Neuronal stem cell (in vitro differentiated cells): ENCODE results near the gene ZNHIT1.

ENCODE experiments used
- DNase-seq: peaks from one replicate; pipeline ENCODE4 v3.0.0-alpha.2; 2013; ENCODE audit warnings: low spot score
- H2AFZ ChIP-seq: one replicate; pipeline ENCODE4 v1.6.1; 2013; ENCODE audit warnings: mild to moderate bottlenecking, low read length, inconsistent platforms
- H2AK5ac ChIP-seq: 2 replicates; pipeline ENCODE4 v1.6.1; 2013; ENCODE audit warnings: low read depth, mild to moderate bottlenecking, inconsistent platforms, low read length, moderate library complexity, mixed read lengths
- H2BK120ac ChIP-seq: 2 replicates; pipeline ENCODE4 v1.6.1; 2013; ENCODE audit warnings: low read depth, mild to moderate bottlenecking, inconsistent platforms, low read length, moderate library complexity, mixed read lengths
- H2BK12ac ChIP-seq: one replicate; pipeline ENCODE4 v1.6.1; 2013; ENCODE audit warnings: low read length, inconsistent platforms
- H2BK15ac ChIP-seq: 2 replicates; pipeline ENCODE4 v1.6.1; 2013; ENCODE audit warnings: mild to moderate bottlenecking, low read length, inconsistent platforms, mixed read lengths
- H2BK5ac ChIP-seq: one replicate; pipeline ENCODE4 v1.6.1; 2013; ENCODE audit warnings: inconsistent platforms, mild to moderate bottlenecking, low read length, moderate library complexity
- H3K14ac ChIP-seq: one replicate; pipeline ENCODE4 v1.6.1; 2013; ENCODE audit warnings: low read length, inconsistent platforms
- H3K18ac ChIP-seq: 2 replicates; pipeline ENCODE4 v1.6.1; 2013; ENCODE audit warnings: low read length, inconsistent platforms
- H3K23ac ChIP-seq: 2 replicates; pipeline ENCODE4 v1.6.1; 2013; ENCODE audit warnings: low read depth, mild to moderate bottlenecking, mixed read lengths, low read length, inconsistent platforms; ENCODE audit not compliant: poor library complexity
- H3K27ac ChIP-seq: replicated peaks from 3 replicates; pipeline ENCODE4 v1.5.1; 2013; ENCODE audit warnings: low read length, inconsistent platforms
- H3K27me3 ChIP-seq, 3 experiments: 2 replicates each; pipeline ENCODE4 v1.6.1; 2013; ENCODE audit warnings: low read length in 3 of 3, mild to moderate bottlenecking in 2 of 3, inconsistent platforms in 1 of 3, low read depth in 1 of 3, mixed read lengths in 1 of 3, moderate library complexity in 1 of 3; ENCODE audit not compliant: control insufficient read depth in 3 of 3, insufficient read depth in 3 of 3
- H3K36me3 ChIP-seq, 2 donors: replicated peaks in 1 of 2; 2 replicates each; pipeline ENCODE4 v1.6.1; 2013; ENCODE audit warnings: low read length in 2 of 2; ENCODE audit not compliant: control insufficient read depth in 2 of 2, insufficient read depth in 2 of 2
- H3K4ac ChIP-seq: 2 replicates; pipeline ENCODE4 v1.6.1; 2013; ENCODE audit warnings: inconsistent platforms, mild to moderate bottlenecking, low read length, moderate library complexity
- H3K4me1 ChIP-seq, 2 donors: 1 replicate in 1 of 2; 2 replicates in 1 of 2; pipeline ENCODE4 v1.6.1; 2013; ENCODE audit warnings: low read length in 2 of 2, low read depth in 1 of 2; ENCODE audit not compliant: control insufficient read depth in 2 of 2, insufficient read depth in 1 of 2
- H3K4me2 ChIP-seq: one replicate; pipeline ENCODE4 v1.6.1; 2013; ENCODE audit warnings: mild to moderate bottlenecking, low read length, inconsistent platforms; ENCODE audit not compliant: insufficient read depth, poor library complexity, severe bottlenecking
- H3K4me3 ChIP-seq, 2 donors: 2 replicates each; pipeline ENCODE4 v1.5.1; 2013; ENCODE audit warnings: low read length in 2 of 2, mild to moderate bottlenecking in 2 of 2, inconsistent platforms in 1 of 2, moderate library complexity in 1 of 2
- H3K79me1 ChIP-seq: one replicate; pipeline ENCODE4 v1.6.1; 2013; ENCODE audit warnings: low read depth, mild to moderate bottlenecking, inconsistent platforms, low read length, moderate library complexity
- H3K9ac ChIP-seq: one replicate; pipeline ENCODE4 v1.6.1; 2013; ENCODE audit warnings: mild to moderate bottlenecking, low read depth, low read length, inconsistent platforms; ENCODE audit not compliant: poor library complexity
- H3K9me3 ChIP-seq, 2 donors: replicated peaks in 1 of 2; 2 replicates each; pipeline versions ENCODE3 to v1.6.1; 2013; ENCODE audit warnings: low read length in 2 of 2, mild to moderate bottlenecking in 2 of 2, inconsistent platforms in 1 of 2, low read depth in 1 of 2, mixed read lengths in 1 of 2, moderate library complexity in 1 of 2; ENCODE audit not compliant: control insufficient read depth in 2 of 2, insufficient read depth in 1 of 2
- H4K8ac ChIP-seq: one replicate; pipeline ENCODE4 v1.6.1; 2013; ENCODE audit warnings: low read depth, mild to moderate bottlenecking, inconsistent platforms, low read length, moderate library complexity
- H4K91ac ChIP-seq: one replicate; pipeline ENCODE4 v1.6.1; 2013; ENCODE audit warnings: low read length, low read depth, mild to moderate bottlenecking, inconsistent platforms; ENCODE audit not compliant: poor library complexity
- WGBS, 2 donors: extraction: QIAGEN DNeasy Blood & Tissue Kit; methylation state at CpG; one replicate each; pipeline ENCODE4 v1.1.7; 2013; ENCODE audit warnings: missing lambda C conversion rate in 2 of 2, mixed read lengths in 1 of 2; ENCODE audit not compliant: insufficient read length in 2 of 2, insufficient replicate concordance in 1 of 2; ENCODE audit errors: extremely low coverage in 2 of 2; 5-methylcytosine and 5-hydroxymethylcytosine counted together

The ZNHIT1 gene

GRCh38 chr7:101186844-101187428 is 31.0 kb upstream of the ZNHIT1 start:
- no peak overlapping the region for H3K4ac ChIP-seq
- H2BK15ac ChIP-seq: no peak overlapping the region
- H3K79me1 ChIP-seq: no peaks in the 10 kb centered on the region
- WGBS, 2 donors: no CpG with 5 or more reads among the region's 4 CpGs
- peaks cover 0 to 5% (median 0%) of the 10 kb centered on the region in 3 experiments for H3K27me3 ChIP-seq
- H3K27ac ChIP-seq: no peak overlapping the region
- H3K9ac ChIP-seq: no peak overlapping the region
- no peak overlapping the region for H3K23ac ChIP-seq
- no peak overlapping the region for H3K4me2 ChIP-seq
- H2BK12ac ChIP-seq: no peak overlapping the region
- H3K9me3 ChIP-seq: no peaks in the 10 kb centered on the region
- no peak overlapping the region for H2AFZ ChIP-seq
- H3K36me3 ChIP-seq: no peaks in the 10 kb centered on the region
- H2BK5ac ChIP-seq: no peak overlapping the region
- H3K18ac ChIP-seq: no peak overlapping the region
- no peaks in the 10 kb centered on the region for H3K4me1 ChIP-seq
- no peak overlapping the region for H3K14ac ChIP-seq
- no peak overlapping the region for H3K4me3 ChIP-seq
- H2AK5ac ChIP-seq: no peak overlapping the region
- H4K8ac ChIP-seq: no peak overlapping the region
- no peak for DNase-seq
- no peak overlapping the region for H2BK120ac ChIP-seq
- H4K91ac ChIP-seq: no peak overlapping the region

- Histone ChIP-seq H2BK5ac (no peak overlapping the region), H3K9me3 (no peaks in the 10 kb centered on the region), H2AK5ac (no peak overlapping the region), H3K14ac (no peak overlapping the region), H3K79me1 (no peaks in the 10 kb centered on the region), H3K18ac (no peak overlapping the region), H3K27ac (no peak overlapping the region), H3K27me3 (peaks cover 0 to 5% (median 0%) of the 10 kb centered on the region in 3 experiments), H3K36me3 (no peaks in the 10 kb centered on the region), H3K23ac (no peak overlapping the region), H2AFZ (no peak overlapping the region), H2BK120ac (no peak overlapping the region), H4K91ac (no peak overlapping the region), H4K8ac (no peak overlapping the region), H3K4me2 (no peak overlapping the region), H3K4ac (no peak overlapping the region), H2BK12ac (no peak overlapping the region), H3K4me1 (no peaks in the 10 kb centered on the region), H3K9ac (no peak overlapping the region), H2BK15ac (no peak overlapping the region), H3K4me3 (no peak overlapping the region)
- no CpG with 5 or more reads among the region's 8 CpGs for WGBS, 2 donors
- no peak for DNase-seq
These were observed 28.9 kb upstream of the ZNHIT1 start for GRCh38 chr7:101189109-101189508.

GRCh38 chr7:101195884-101196283 is 22.1 kb upstream of the ZNHIT1 start:
- Histone ChIP-seq H2BK12ac (no peak overlapping the region), H2BK15ac (no peak overlapping the region)
- no CpG with 5 or more reads among the region's 17 CpGs for WGBS, 2 donors

GRCh38 chr7:101197991-101198390 is 20.0 kb upstream of the ZNHIT1 start:
- H4K8ac ChIP-seq: no peak overlapping the region
- no peak overlapping the region for H3K27ac ChIP-seq
- H2BK12ac ChIP-seq: peak overlapping the region; percentile 4
- H3K14ac ChIP-seq: no peak overlapping the region
- no peak overlapping the region for H3K18ac ChIP-seq
- H3K4me3 ChIP-seq: no peak overlapping the region
- H3K9me3 ChIP-seq: no peaks in the 10 kb centered on the region
- no peak overlapping the region for H3K9ac ChIP-seq
- H3K4me2 ChIP-seq: no peak overlapping the region
- H3K79me1 ChIP-seq: no peaks in the 10 kb centered on the region
- no CpG with 5 or more reads among the region's 21 CpGs for WGBS, 2 donors
- DNase-seq: no peak
- no peak overlapping the region for H3K23ac ChIP-seq
- H3K27me3 ChIP-seq: peaks cover 9 to 30% (median 28%) of the 10 kb centered on the region in 3 experiments
- no peak overlapping the region for H4K91ac ChIP-seq
- H2BK15ac ChIP-seq: no peak overlapping the region
- H2AFZ ChIP-seq: no peak overlapping the region
- peak overlapping the region; percentile 19 for H2AK5ac ChIP-seq
- no peak overlapping the region for H2BK120ac ChIP-seq
- no peaks in the 10 kb centered on the region for H3K36me3 ChIP-seq
- H3K4me1 ChIP-seq: peaks cover 3 to 15% of the 10 kb centered on the region in 2 donors
- no peak overlapping the region for H3K4ac ChIP-seq
- no peak overlapping the region for H2BK5ac ChIP-seq

More at GRCh38 chr7:101195884-101196283, 22.1 kb upstream of the ZNHIT1 start:
- Histone ChIP-seq H3K4me3 (no peak overlapping the region), H3K36me3 (no peaks in the 10 kb centered on the region), H3K23ac (no peak overlapping the region), H3K27ac (no peak overlapping the region), H2AFZ (no peak overlapping the region), H2BK5ac (no peak overlapping the region), H3K79me1 (no peaks in the 10 kb centered on the region), H3K4ac (no peak overlapping the region), H3K27me3 (peaks cover 0 to 15% (median 10%) of the 10 kb centered on the region in 3 experiments), H3K9me3 (no peaks in the 10 kb centered on the region), H3K4me2 (no peak overlapping the region), H3K14ac (no peak overlapping the region), H2AK5ac (peak overlapping the region; percentile 14), H3K9ac (no peak overlapping the region), H2BK120ac (no peak overlapping the region), H4K91ac (no peak overlapping the region), H4K8ac (no peak overlapping the region), H3K18ac (peak overlapping the region; percentile 57), H3K4me1 (peaks cover 0 to 7% of the 10 kb centered on the region in 2 donors)
- no peak for DNase-seq
